GM12891 (cell line): ENCODE data around the gene PAPPA2.

Source experiments
- PAX5 ChIP-seq: IDR thresholded peaks from 2 replicates; pipeline ENCODE4 v1.6.1; 2011; ENCODE audit warnings: low read length, moderate library complexity, mild to moderate bottlenecking; ENCODE audit not compliant: insufficient read depth, severe bottlenecking
- POLR2A ChIP-seq: IDR thresholded peaks from 2 replicates; pipeline ENCODE4 v1.6.1; 2011; ENCODE audit warnings: low read depth, low read length, control low read depth
- POLR2AphosphoS5 ChIP-seq: IDR thresholded peaks from 2 replicates; pipeline ENCODE4 v1.6.1; 2011; ENCODE audit warnings: low read depth, low read length, control low read depth
- POU2F2 ChIP-seq: IDR thresholded peaks from 2 replicates; pipeline ENCODE4 v1.6.1; 2011; ENCODE audit warnings: low read depth, mild to moderate bottlenecking, control low read depth, low read length, moderate library complexity
- SPI1 ChIP-seq: IDR thresholded peaks from 2 replicates; pipeline ENCODE4 v1.6.1; 2011; ENCODE audit warnings: low read depth, low read length, control low read depth
- TAF1 ChIP-seq: IDR thresholded peaks from 2 replicates; pipeline ENCODE4 v1.6.1; 2011; ENCODE audit warnings: low read depth, low read length, control low read depth

DNA sequence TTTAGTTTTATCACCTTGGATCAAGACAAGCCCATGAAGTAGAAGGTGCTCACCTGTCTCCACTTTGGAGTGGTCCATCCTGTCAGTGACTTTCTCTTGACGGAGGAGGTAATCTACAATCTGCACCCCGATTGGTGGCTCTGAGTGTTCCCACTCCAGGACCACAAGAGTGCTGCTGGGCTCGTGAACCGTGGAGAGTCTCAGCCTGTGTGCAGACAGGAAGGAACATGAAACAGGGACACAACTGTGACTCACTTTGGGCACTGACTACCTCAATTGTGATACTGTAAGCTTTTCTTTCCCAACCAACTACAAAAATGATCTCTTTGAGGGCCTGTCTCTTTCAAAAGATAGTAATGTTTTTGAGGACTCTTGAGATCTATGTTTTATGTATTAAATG lies 421.3 kb downstream of the PAPPA2 start:
- TF ChIP-seq POLR2AphosphoS5 (no peak), POLR2A (no peak), TAF1 (no peak), SPI1 (no peak), POU2F2 (no peak), PAX5 (no peak)
